ENCODE results near the gene NAPG.
"Not testable (repeated sequence)": the region's sequence is repeated elsewhere in the genome, so short reads cannot be mapped to it uniquely, and the experiment has no call there.

NAPG gene

GRCh38 chr18:10552226-10552625 is 26.4 kb downstream of the NAPG start:
- DNase-seq, result no peak

GRCh38 chr18:10556251-10556650 is 30.4 kb downstream of the NAPG start:
- not testable (repeated sequence) for DNase-seq

GRCh38 chr18:10557085-10557677 is 31.4 kb downstream of the NAPG start:
- DNase-seq, result no peak

GRCh38 chr18:10558243-10558966 is 32.6 kb downstream of the NAPG start:
- no peak for DNase-seq

- no peak for DNase-seq
Measured at GRCh38 chr18:10558967-10559298, 33.1 kb downstream of the NAPG start.

- no peak for DNase-seq
Measured at GRCh38 chr18:10559553-10560451, 34.0 kb downstream of the NAPG start.

- peak; percentile 56 to 63 for DNase-seq
Measured at GRCh38 chr18:10560452-10561045, 34.7 kb downstream of the NAPG start.

GRCh38 chr18:10562773-10563160 is 36.9 kb downstream of the NAPG start:
- DNase-seq, result no peak

- DNase-seq, result peak in 1 of 2 donors; percentile 30
Measured at GRCh38 chr18:10563886-10564285, 38.1 kb downstream of the NAPG start.

- no peak for DNase-seq
Measured at GRCh38 chr18:10564975-10565773, 39.3 kb downstream of the NAPG start.

GRCh38 chr18:10565835-10566234 is 40.0 kb downstream of the NAPG start:
- DNase-seq, result peak in 1 of 2 donors; percentile 35

- DNase-seq, result no peak
Measured at GRCh38 chr18:10566390-10566789, 40.6 kb downstream of the NAPG start.

- not testable (repeated sequence) for DNase-seq
Measured at GRCh38 chr18:10569941-10570340, 44.1 kb downstream of the NAPG start.

GRCh38 chr18:10570622-10571021 is 44.8 kb downstream of the NAPG start:
- no peak for DNase-seq

GRCh38 chr18:10571537-10571936 is 45.7 kb downstream of the NAPG start:
- no peak for DNase-seq

- DNase-seq, result not testable (repeated sequence)
Measured at GRCh38 chr18:10573261-10573660, 47.4 kb downstream of the NAPG start.

GRCh38 chr18:10574412-10574811 is 48.6 kb downstream of the NAPG start:
- not testable (repeated sequence) for DNase-seq

GRCh38 chr18:10577842-10578572 is 52.2 kb downstream of the NAPG start:
- DNase-seq, result not testable (repeated sequence)

- DNase-seq, result not testable (repeated sequence)
Measured at GRCh38 chr18:10578573-10578899, 52.7 kb downstream of the NAPG start.

- no peak for DNase-seq
Measured at GRCh38 chr18:10579079-10579867, 53.4 kb downstream of the NAPG start.

- no peak for DNase-seq
Measured at GRCh38 chr18:10580215-10580614, 54.4 kb downstream of the NAPG start.
